ENCODE data around the gene PKD2L2. TPM values are rescaled to one million over a fixed set of nuclear protein-coding genes. Genes with fewer than 3 reads are reported as not detected.
"Not testable (repeated sequence)": the region's sequence is repeated elsewhere in the genome, so short reads cannot be mapped to it uniquely, and the experiment has no call there.

Gene PKD2L2
- total RNA-seq, 1 experiment from 2014 or later: not detected

DNA sequence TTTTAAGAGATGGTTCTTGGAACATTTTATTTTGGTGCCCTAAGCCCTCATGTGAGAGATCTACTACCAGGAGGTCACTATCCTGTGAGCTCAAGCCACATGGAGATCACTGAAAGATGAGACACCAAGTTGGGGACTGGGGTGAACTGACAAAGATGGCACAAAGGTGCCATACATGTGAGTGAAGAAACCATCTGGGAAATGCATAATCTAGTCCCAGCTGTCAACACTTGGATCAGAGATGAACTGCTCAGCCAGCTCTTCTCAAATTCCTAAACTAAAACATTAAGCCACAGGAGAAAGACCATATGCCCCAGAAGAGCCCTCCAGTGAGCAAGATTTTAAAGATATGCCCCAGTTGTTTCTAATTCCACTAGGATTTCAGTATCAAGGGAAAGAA is 43.8 kb upstream of the PKD2L2 start:
- no peaks in the 10 kb centered on the region for H3K36me3 Mint-ChIP-seq (ENCODE audit: insufficient read depth, unreplicated experiment)
- Histone ChIP-seq H3K9me3 (no peaks in the 10 kb centered on the region), H3K27me3 (replicated peaks; ENCODE audit: control insufficient read depth, insufficient read depth, low read length) (no peaks in the 10 kb centered on the region), H3K4me1 (no peaks in the 10 kb centered on the region), H3K4me3 (ENCODE audit: low read depth, low read length) (no peak overlapping the region), H3K36me3 (ENCODE audit: control insufficient read depth, insufficient read depth, low read length) (no peaks in the 10 kb centered on the region)
- no peak for TF ChIP-seq CTCF (IDR thresholded peaks at IDR 0.05; ENCODE audit: insufficient read depth in 1 of 2, low read depth in 1 of 2, low read length in 1 of 2, severe bottlenecking in 1 of 2, unreplicated experiment in 1 of 2)
- no peak overlapping the region for H3K27ac Mint-ChIP-seq (ENCODE audit: unreplicated experiment)
- H3K27me3 Mint-ChIP-seq (ENCODE audit: insufficient read depth, unreplicated experiment): no peaks in the 10 kb centered on the region
- no peak overlapping the region for H3K4me3 Mint-ChIP-seq (ENCODE audit: unreplicated experiment)
- BruUV-seq (replicated peaks): no TSS peak
- ChIA-PET POLR2A (no interaction called here), CTCF (no interaction called here)
- no peaks in the 10 kb centered on the region for H3K9me3 Mint-ChIP-seq (ENCODE audit: unreplicated experiment)
- DNase-seq: no peak
- H3K4me1 Mint-ChIP-seq (ENCODE audit: low read depth, unreplicated experiment): no peaks in the 10 kb centered on the region
- intact Hi-C loops (cut with micrococcal nuclease; ENCODE audit: unreplicated experiment): no loop called here

GRCh38 chr5:137847687-137848086 is 41.6 kb upstream of the PKD2L2 start:
- Mint-ChIP-seq H3K9me3 (ENCODE audit: unreplicated experiment) (no peaks in the 10 kb centered on the region), H3K27ac (ENCODE audit: unreplicated experiment) (no peak overlapping the region), H3K4me1 (ENCODE audit: low read depth, unreplicated experiment) (no peaks in the 10 kb centered on the region), H3K36me3 (ENCODE audit: insufficient read depth, unreplicated experiment) (no peaks in the 10 kb centered on the region), H3K4me3 (ENCODE audit: unreplicated experiment) (no peak overlapping the region), H3K27me3 (ENCODE audit: insufficient read depth, unreplicated experiment) (no peaks in the 10 kb centered on the region)
- Histone ChIP-seq H3K4me3 (ENCODE audit: low read depth, low read length) (no peak overlapping the region), H3K4me1 (no peaks in the 10 kb centered on the region), H3K27me3 (replicated peaks; ENCODE audit: control insufficient read depth, insufficient read depth, low read length) (no peaks in the 10 kb centered on the region), H3K9me3 (no peaks in the 10 kb centered on the region), H3K36me3 (ENCODE audit: control insufficient read depth, insufficient read depth, low read length) (no peaks in the 10 kb centered on the region)
- ChIA-PET POLR2A (no interaction called here), CTCF (no interaction called here)
- TF ChIP-seq CTCF (IDR thresholded peaks at IDR 0.05; ENCODE audit: insufficient read depth in 1 of 2, low read depth in 1 of 2, low read length in 1 of 2, severe bottlenecking in 1 of 2, unreplicated experiment in 1 of 2): no peak
- DNase-seq: no peak
- BruUV-seq (replicated peaks): no TSS peak
- intact Hi-C loops (cut with micrococcal nuclease; ENCODE audit: unreplicated experiment): no loop called here

DNA sequence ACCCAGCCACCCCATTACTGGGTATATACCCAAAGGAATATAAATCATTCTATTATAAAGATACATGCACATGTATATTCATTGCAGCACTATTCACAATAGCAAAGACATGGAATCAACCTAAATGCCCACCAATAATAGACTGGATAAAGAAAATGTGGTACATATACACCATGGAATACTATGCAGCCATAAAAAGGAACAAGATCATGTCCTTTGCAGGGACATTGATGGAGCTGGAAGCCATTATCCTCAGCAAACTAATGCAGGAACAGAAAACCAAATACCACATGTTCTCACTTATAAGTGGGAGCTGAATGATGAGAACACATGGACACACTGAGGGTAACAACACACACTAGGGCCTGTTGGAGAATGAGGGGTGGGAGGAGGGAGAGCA is 36.1 kb upstream of the PKD2L2 start:
- CTCF ChIA-PET; H3K9me3 ChIP-seq; H3K4me3 Mint-ChIP-seq (ENCODE audit: unreplicated experiment); H3K36me3 ChIP-seq (ENCODE audit: control insufficient read depth, insufficient read depth, low read length); BruUV-seq (replicated peaks); H3K27ac Mint-ChIP-seq (ENCODE audit: unreplicated experiment); H3K4me1 ChIP-seq; H3K4me3 ChIP-seq (ENCODE audit: low read depth, low read length); H3K9me3 Mint-ChIP-seq (ENCODE audit: unreplicated experiment); DNase-seq; intact Hi-C loops (cut with micrococcal nuclease; ENCODE audit: unreplicated experiment); POLR2A ChIA-PET; H3K27me3 Mint-ChIP-seq (ENCODE audit: insufficient read depth, unreplicated experiment); H3K36me3 Mint-ChIP-seq (ENCODE audit: insufficient read depth, unreplicated experiment); H3K27me3 ChIP-seq (replicated peaks; ENCODE audit: control insufficient read depth, insufficient read depth, low read length); H3K4me1 Mint-ChIP-seq (ENCODE audit: low read depth, unreplicated experiment): not testable (repeated sequence)

- ChIA-PET POLR2A (no interaction called here), CTCF (no interaction called here)
- Mint-ChIP-seq H3K27me3 (ENCODE audit: insufficient read depth, unreplicated experiment) (no peaks in the 10 kb centered on the region), H3K9me3 (ENCODE audit: unreplicated experiment) (no peaks in the 10 kb centered on the region), H3K4me1 (ENCODE audit: low read depth, unreplicated experiment) (no peaks in the 10 kb centered on the region), H3K27ac (ENCODE audit: unreplicated experiment) (no peak overlapping the region), H3K4me3 (ENCODE audit: unreplicated experiment) (no peak overlapping the region), H3K36me3 (ENCODE audit: insufficient read depth, unreplicated experiment) (no peaks in the 10 kb centered on the region)
- H3K4me1 ChIP-seq: 0 out of 2 replicates have a peak, but pooled peaks cover 4% of the 10 kb centered on the region
- H3K9me3 ChIP-seq: no peaks in the 10 kb centered on the region
- DNase-seq: no peak
- BruUV-seq (replicated peaks): no TSS peak
- no peaks in the 10 kb centered on the region for H3K36me3 ChIP-seq (ENCODE audit: control insufficient read depth, insufficient read depth, low read length)
- intact Hi-C loops (cut with micrococcal nuclease; ENCODE audit: unreplicated experiment): no loop called here
- no peak for TF ChIP-seq CTCF (IDR thresholded peaks at IDR 0.05; ENCODE audit: insufficient read depth in 1 of 2, low read depth in 1 of 2, low read length in 1 of 2, severe bottlenecking in 1 of 2, unreplicated experiment in 1 of 2)
- H3K4me3 ChIP-seq (ENCODE audit: low read depth, low read length): no peak overlapping the region
- no peaks in the 10 kb centered on the region for H3K27me3 ChIP-seq (replicated peaks; ENCODE audit: control insufficient read depth, insufficient read depth, low read length)
Observed at GRCh38 chr5:137856201-137856600, 33.1 kb upstream of the PKD2L2 start.

Data from Caco-2 (cell line).